ENCODE results near the gene TP53I3. TPM values are rescaled to one million over a fixed set of nuclear protein-coding genes. Genes with fewer than 3 reads are reported as not detected.

Gene TP53I3
- total and polyA plus RNA-seq, 2 donors (not counting 3 experiments of a cell fraction or from before 2014, with no cell fraction given), result 94.2 to 116 TPM

- BruUV-seq (replicated peaks), result no TSS peak
- FAIRE-seq (no peak), DNase-seq (ENCODE audit: low read depth, low spot score) (no peak)
- no peak overlapping the region for H2AFZ ChIP-seq (ENCODE audit: low read depth, low read length)
- no peaks in the 10 kb centered on the region for H4K20me1 ChIP-seq (replicated peaks; ENCODE audit: control insufficient read depth, extremely low read depth, insufficient read depth, low read length)
- ChIA-PET POLR2A (no interaction called here), CTCF (no interaction called here)
- H3K4me2 ChIP-seq (ENCODE audit: insufficient read depth, low read length), result no peak overlapping the region
- no peak overlapping the region for H3K27ac ChIP-seq (ENCODE audit: insufficient read depth, low read depth, low read length)
- no peaks in the 10 kb centered on the region for H3K9me3 ChIP-seq (replicated peaks; ENCODE audit: control insufficient read depth, insufficient read depth, low read length)
- H3K79me2 ChIP-seq (ENCODE audit: control insufficient read depth, insufficient read depth, low read length), result no peaks in the 10 kb centered on the region
- H3K27me3 ChIP-seq (ENCODE audit: control insufficient read depth in 2 of 2, insufficient read depth in 2 of 2, low read length in 2 of 2), result peaks cover 0 to 2% of the 10 kb centered on the region in 2 experiments
- H3K36me3 ChIP-seq (ENCODE audit: control insufficient read depth in 2 of 2, extremely low read depth in 1 of 2, insufficient read depth in 2 of 2, low read length in 2 of 2), result no peaks in the 10 kb centered on the region
- dilution Hi-C loops (cut with MboI; ENCODE audit: extremely low pct_ligation_motif_present, low sequenced_read_pairs), result no loop called here
- H3K4me3 ChIP-seq (replicated peaks in 1 of 3; ENCODE audit: insufficient read depth in 1 of 3, low read depth in 1 of 3, low read length in 3 of 3), result no peak overlapping the region
- intact Hi-C loops (cut with micrococcal nuclease), result no loop called here
- no peak overlapping the region for H3K9ac ChIP-seq (replicated peaks; ENCODE audit: extremely low read depth, insufficient read depth, low read length)
- TF ChIP-seq MYC (IDR thresholded peaks at IDR 0.05; ENCODE audit: low read depth, low read length), result no peak
- TF ChIP-seq CTCF (IDR thresholded peaks at IDR 0.05; ENCODE audit: extremely low read depth in 1 of 2, insufficient read depth in 1 of 2, low read depth in 1 of 2, low read length in 2 of 2), result no peak
- TF ChIP-seq FOS (IDR thresholded peaks at IDR 0.05; ENCODE audit: borderline replicate concordance, insufficient read depth, low read length), result no peak
- TF ChIP-seq GATA2 (IDR thresholded peaks at IDR 0.05; ENCODE audit: insufficient read depth, insufficient read length, low read depth, low read length), result no peak
- TF ChIP-seq POLR2A (IDR thresholded peaks at IDR 0.05; ENCODE audit: low read depth, low read length), result no peak
- no peak for TF ChIP-seq EZH2 (IDR thresholded peaks at IDR 0.05; ENCODE audit: borderline replicate concordance, low read depth, low read length, severe bottlenecking)
- no peak for TF ChIP-seq MAX (IDR thresholded peaks at IDR 0.05; ENCODE audit: insufficient read depth, insufficient read length)
- TF ChIP-seq JUN (IDR thresholded peaks at IDR 0.05; ENCODE audit: borderline replicate concordance, insufficient read depth, insufficient read length, low read depth), result no peak
- TF ChIP-seq POLR2AphosphoS5 (IDR thresholded peaks at IDR 0.05; ENCODE audit: insufficient read depth, low read depth, low read length), result no peak
- H3K9me1 ChIP-seq (replicated peaks; ENCODE audit: control insufficient read depth, extremely low read depth, insufficient read depth, low read length), result no peaks in the 10 kb centered on the region
- H3K4me1 ChIP-seq (ENCODE audit: control insufficient read depth, extremely low read depth, insufficient read depth, low read length), result no peaks in the 10 kb centered on the region
Measured at GRCh38 chr2:24106786-24107185, 22.2 kb upstream of the TP53I3 start.
